Large intestine (tissue), 3 donors: ENCODE measurements around the gene UTY. TPM values are rescaled to one million over a fixed set of nuclear protein-coding genes. Genes with fewer than 3 reads are reported as not detected.

Source experiments
- DNase-seq, 2 donors: peaks; one replicate each; pipeline versions ENCODE4 v3.0.0 to v3.0.0-alpha.2; 2013
- H3K27ac ChIP-seq: one replicate; pipeline ENCODE4 v1.5.1; 2013; ENCODE audit warnings: low read length
- H3K27me3 ChIP-seq: 2 replicates; pipeline ENCODE4 v1.6.1; 2013; ENCODE audit warnings: low read length; ENCODE audit not compliant: control insufficient read depth, insufficient read depth
- H3K36me3 ChIP-seq: 2 replicates; pipeline ENCODE4 v1.6.1; 2013; ENCODE audit warnings: low read length; ENCODE audit not compliant: control insufficient read depth, insufficient read depth
- H3K4me1 ChIP-seq: one replicate; pipeline ENCODE4 v1.6.1; 2013; ENCODE audit warnings: low read length; ENCODE audit not compliant: control insufficient read depth, insufficient read depth
- H3K4me3 ChIP-seq: one replicate; pipeline ENCODE4 v1.5.1; 2013; ENCODE audit warnings: low read length
- H3K9me3 ChIP-seq: one replicate; pipeline ENCODE4 v1.6.1; 2013; ENCODE audit warnings: mild to moderate bottlenecking, low read depth, low read length, moderate library complexity; ENCODE audit not compliant: control insufficient read depth
- WGBS: methylation state at CpG from one replicate; pipeline ENCODE4 v1.1.5; 2013; ENCODE audit warnings: low lambda C conversion rate; ENCODE audit not compliant: insufficient coverage; 5-methylcytosine and 5-hydroxymethylcytosine counted together
- polyA plus RNA-seq: library from polyadenylated mRNA; unstranded; fragments of 120-200 nt; gene quantifications from one replicate; pipeline ENCODE4 v1.2.1, GENCODE V29; 2013

Gene UTY
- polyA plus RNA-seq, 1 donor: 13.3 TPM

GRCh38 chrY:13416869-13417661, 62.8 kb downstream of the UTY start:
- DNase-seq: no peak
- no CpG with 5 or more reads among the region's 6 CpGs for WGBS

GRCh38 chrY:13415556-13415955, 64.3 kb downstream of the UTY start:
- no peaks in the 10 kb centered on the region for H3K27me3 ChIP-seq
- H3K4me3 ChIP-seq: no peak overlapping the region
- no peaks in the 10 kb centered on the region for H3K9me3 ChIP-seq
- H3K36me3 ChIP-seq: peaks cover 12% of the 10 kb centered on the region
- H3K27ac ChIP-seq: no peak overlapping the region
- H3K4me1 ChIP-seq: no peaks in the 10 kb centered on the region
- no peak for DNase-seq

More at GRCh38 chrY:13416869-13417661, 62.8 kb downstream of the UTY start:
- Histone ChIP-seq H3K27me3 (no peaks in the 10 kb centered on the region), H3K9me3 (no peaks in the 10 kb centered on the region), H3K36me3 (peaks cover 9% of the 10 kb centered on the region), H3K4me1 (no peaks in the 10 kb centered on the region), H3K4me3 (no peak overlapping the region), H3K27ac (no peak overlapping the region)

DNA sequence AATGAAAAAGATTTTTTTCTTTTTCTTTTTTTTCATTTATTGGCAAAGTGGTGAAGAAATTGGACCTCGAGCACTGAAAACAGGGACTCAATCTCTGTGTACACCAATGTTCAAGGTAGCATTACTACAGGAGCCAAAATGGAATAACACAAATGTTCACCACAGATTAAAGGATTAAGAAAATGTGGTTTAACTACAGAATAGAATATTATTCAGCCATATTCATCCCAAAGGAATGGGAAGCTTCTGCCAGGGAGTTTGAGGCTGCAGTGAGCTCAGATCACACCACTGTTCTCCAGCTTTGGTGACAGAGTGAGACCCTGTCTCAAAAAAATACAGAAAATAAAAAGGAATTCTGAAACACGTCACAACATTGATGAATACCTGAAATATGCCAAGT, 81.0 kb downstream of the UTY start:
- DNase-seq: no peak
- no CpG with 5 or more reads among the region's 2 CpGs for WGBS

GRCh38 chrY:13381110-13381683, 98.6 kb downstream of the UTY start:
- Histone ChIP-seq H3K9me3 (no peaks in the 10 kb centered on the region), H3K4me1 (no peaks in the 10 kb centered on the region), H3K36me3 (no peaks in the 10 kb centered on the region), H3K4me3 (no peak overlapping the region), H3K27ac (no peak overlapping the region), H3K27me3 (no peaks in the 10 kb centered on the region)
- no peak for DNase-seq
- no CpG with 5 or more reads among the region's 7 CpGs for WGBS

More for the DNA sequence above, 81.0 kb downstream of the UTY start:
- H3K4me3 ChIP-seq: no peak overlapping the region
- H3K4me1 ChIP-seq: no peaks in the 10 kb centered on the region
- H3K9me3 ChIP-seq: no peaks in the 10 kb centered on the region
- H3K36me3 ChIP-seq: no peaks in the 10 kb centered on the region
- H3K27ac ChIP-seq: no peak overlapping the region
- no peaks in the 10 kb centered on the region for H3K27me3 ChIP-seq

DNA sequence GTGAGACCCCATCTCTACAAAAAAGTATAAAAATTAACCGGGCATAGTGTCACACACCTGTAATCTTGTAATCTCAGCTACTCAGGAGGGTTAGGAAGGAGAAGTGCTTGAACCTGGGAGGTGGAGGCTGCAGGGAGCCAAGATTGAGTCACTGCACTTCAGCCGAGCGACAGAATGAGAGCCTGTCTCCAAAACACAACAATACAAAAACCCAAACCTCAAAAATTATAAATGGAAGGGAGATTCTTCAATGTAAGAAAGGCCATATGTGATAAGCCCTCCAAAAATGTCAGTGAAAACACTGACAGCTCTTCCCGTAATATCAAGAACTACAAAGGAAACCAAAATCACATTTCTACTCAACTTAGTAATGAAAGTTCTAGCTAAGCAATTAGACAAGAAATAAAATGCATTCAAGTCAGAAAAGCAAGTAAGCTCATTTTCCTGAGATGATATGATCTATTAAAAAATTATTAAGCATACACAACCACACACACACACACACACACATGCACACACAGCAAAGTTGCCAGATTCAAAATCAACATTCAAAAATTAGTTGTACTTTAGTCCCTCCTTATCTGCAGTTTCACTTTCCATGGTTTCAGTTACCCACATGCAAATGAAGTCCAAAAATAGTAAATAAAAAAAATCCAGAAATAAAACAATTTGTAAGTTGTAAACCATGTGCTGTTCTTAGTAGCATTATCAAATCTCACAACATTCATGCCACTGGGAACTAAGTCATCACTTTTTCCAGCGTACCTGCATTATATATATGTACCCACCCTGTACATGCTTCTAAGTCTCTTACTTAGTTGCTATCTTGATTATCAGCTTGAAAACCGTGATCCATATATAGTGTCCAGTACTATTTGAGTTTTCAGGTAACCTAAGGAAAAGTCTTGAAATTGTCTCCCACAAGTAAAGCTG, 108.7 kb downstream of the UTY start:
- Histone ChIP-seq H3K36me3 (peaks cover 4% of the 10 kb centered on the region), H3K27ac (no peak overlapping the region), H3K27me3 (no peaks in the 10 kb centered on the region), H3K4me3 (no peak overlapping the region), H3K9me3 (no peaks in the 10 kb centered on the region), H3K4me1 (no peaks in the 10 kb centered on the region)
- peak in 1 of 2 donors; percentile 45 for DNase-seq
- WGBS: no CpG with 5 or more reads among the region's 6 CpGs

GRCh38 chrY:13370245-13370644, 109.6 kb downstream of the UTY start:
- Histone ChIP-seq H3K4me3 (no peak overlapping the region), H3K36me3 (peaks cover 4% of the 10 kb centered on the region), H3K27ac (no peak overlapping the region), H3K4me1 (no peaks in the 10 kb centered on the region), H3K9me3 (no peaks in the 10 kb centered on the region), H3K27me3 (no peaks in the 10 kb centered on the region)
- no peak for DNase-seq

DNA sequence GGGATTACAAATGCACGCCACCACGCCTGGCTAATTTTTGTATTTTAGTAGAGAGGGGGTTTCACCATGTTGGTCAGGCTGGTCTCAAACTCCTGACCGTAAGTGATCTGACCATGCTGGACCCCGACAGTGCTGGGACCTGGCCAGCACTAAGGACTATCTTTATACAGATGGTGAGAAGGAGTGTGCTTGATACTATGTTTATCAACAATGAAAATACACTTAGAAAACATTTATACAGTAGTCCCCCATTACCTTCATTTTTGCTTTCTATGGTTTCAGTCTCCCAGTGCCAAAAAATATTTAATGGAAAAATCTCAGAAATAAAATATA, 111.4 kb downstream of the UTY start:
- Histone ChIP-seq H3K4me3 (no peak overlapping the region), H3K36me3 (peaks cover 4% of the 10 kb centered on the region), H3K27ac (no peak overlapping the region), H3K4me1 (no peaks in the 10 kb centered on the region), H3K9me3 (no peaks in the 10 kb centered on the region), H3K27me3 (no peaks in the 10 kb centered on the region)
- DNase-seq: no peak
- no CpG with 5 or more reads among the region's 4 CpGs for WGBS

DNA sequence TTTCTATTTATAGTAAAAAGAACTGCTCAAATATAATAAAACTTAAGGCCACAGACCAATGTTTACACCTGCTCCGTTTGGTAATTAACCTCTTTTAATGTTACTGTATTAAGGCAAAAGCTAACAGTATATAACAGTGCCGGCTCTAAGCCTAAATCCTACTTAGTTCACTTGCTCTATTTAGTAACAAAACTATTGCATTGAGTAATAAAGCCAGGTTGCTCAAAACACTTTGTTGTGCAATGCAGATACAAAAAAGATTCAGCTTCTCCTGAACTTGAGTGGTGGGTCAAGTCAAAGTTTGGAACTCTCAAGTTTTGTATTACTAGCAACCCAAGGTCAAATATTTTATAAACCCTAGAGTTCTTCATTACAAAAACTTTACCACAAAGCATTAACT, 116.2 kb downstream of the UTY start:
- Histone ChIP-seq H3K4me3 (no peak overlapping the region), H3K36me3 (peaks cover 3% of the 10 kb centered on the region), H3K27me3 (no peaks in the 10 kb centered on the region), H3K27ac (no peak overlapping the region), H3K4me1 (no peaks in the 10 kb centered on the region), H3K9me3 (no peaks in the 10 kb centered on the region)
- WGBS: 100% methylated on average over 1 of the region's 2 CpGs
- DNase-seq: no peak

GRCh38 chrY:13362662-13363061, 117.2 kb downstream of the UTY start:
- Histone ChIP-seq H3K36me3 (peaks cover 3% of the 10 kb centered on the region), H3K4me1 (no peaks in the 10 kb centered on the region), H3K4me3 (no peak overlapping the region), H3K27ac (no peak overlapping the region), H3K27me3 (no peaks in the 10 kb centered on the region), H3K9me3 (no peaks in the 10 kb centered on the region)
- WGBS: no CpG with 5 or more reads among the region's 2 CpGs
- no peak for DNase-seq

DNA sequence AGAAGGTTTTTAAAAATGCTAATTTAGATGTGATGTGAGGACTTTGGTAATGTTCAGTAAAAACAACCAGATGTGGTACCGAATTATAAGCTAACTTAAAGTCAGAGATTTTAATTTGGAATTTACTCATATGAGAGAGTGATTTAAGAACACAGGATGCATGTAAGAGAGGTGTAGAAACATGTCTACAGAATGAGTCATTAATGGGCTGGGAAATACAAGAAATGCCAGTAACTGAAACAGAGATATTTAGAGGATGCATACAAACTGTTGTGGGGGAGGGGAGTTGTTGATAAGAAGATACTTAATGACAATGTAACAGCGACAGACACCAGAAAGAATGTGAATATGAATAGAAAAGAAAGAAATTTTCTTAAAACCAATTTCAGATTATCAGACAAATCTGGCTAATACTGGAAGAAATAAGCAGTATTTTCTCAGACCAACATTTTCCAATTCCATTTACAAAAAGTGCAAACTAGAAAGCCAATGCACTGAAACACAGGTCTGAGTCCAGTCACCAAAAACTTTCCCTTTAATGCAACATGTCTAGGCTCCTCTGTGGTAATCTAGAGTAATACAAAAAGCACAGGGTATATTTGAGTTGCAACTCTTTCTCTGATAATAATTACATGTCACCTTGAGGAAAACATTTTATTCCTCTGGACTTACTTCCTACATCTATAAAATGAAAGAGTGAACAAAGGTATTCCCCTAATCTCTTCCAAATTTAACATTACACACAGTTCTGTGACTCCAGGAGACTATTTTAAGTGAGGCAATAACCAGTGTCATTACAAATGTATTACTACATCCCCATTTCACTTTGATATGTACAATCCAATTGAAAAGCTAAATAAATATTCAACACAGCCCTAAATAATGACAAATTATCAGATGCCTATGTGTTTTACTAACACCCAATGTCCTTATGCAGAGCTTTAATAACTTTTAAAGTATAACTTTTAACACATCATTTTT, 117.9 kb downstream of the UTY start:
- Histone ChIP-seq H3K4me3 (no peak overlapping the region), H3K27me3 (no peaks in the 10 kb centered on the region), H3K4me1 (no peaks in the 10 kb centered on the region), H3K9me3 (no peaks in the 10 kb centered on the region), H3K36me3 (peaks cover 3% of the 10 kb centered on the region), H3K27ac (no peak overlapping the region)
- no peak for DNase-seq
- WGBS: no CpG with 5 or more reads among the region's 2 CpGs
